Brain microvascular endothelial cell (primary cell): Measurements from ENCODE around the gene LYPD6B.

Experiments
- DNase-seq: peaks from one replicate; pipeline ENCODE4 v3.0.0-alpha.2; 2020
- H3K27ac ChIP-seq: fragments of 250-450 bp; sonication (Bioruptor Pico); 2 replicates; pipeline ENCODE4 v1.5.1; 2020; ENCODE audit warnings: mild to moderate bottlenecking, moderate library complexity
- H3K27me3 ChIP-seq: fragments of 250-450 bp; sonication (Bioruptor Pico); replicated peaks from 2 replicates; pipeline ENCODE4 v1.5.1; 2020; ENCODE audit warnings: mild to moderate bottlenecking
- H3K36me3 ChIP-seq: fragments of 250-450 bp; sonication (Bioruptor Pico); replicated peaks from 2 replicates; pipeline ENCODE4 v1.5.1; 2020; ENCODE audit warnings: mild to moderate bottlenecking
- H3K4me3 ChIP-seq: 2 replicates; pipeline ENCODE4 v1.5.1; 2011; ENCODE audit warnings: low read depth, mild to moderate bottlenecking, control low read depth, low read length, moderate library complexity
- CTCF ChIP-seq: IDR thresholded peaks from 2 replicates; pipeline ENCODE4 v1.5.1; 2011; ENCODE audit warnings: low read depth, mild to moderate bottlenecking, moderate library complexity, low read length, control low read depth, inconsistent platforms; ENCODE audit errors: missing control alignments
- in situ Hi-C: cut with HindIII; loops from 2 replicates; pipeline ENCODE4 v1.10.0; 2017; ENCODE audit warnings: low sequenced_read_pairs, low pct_ligation_motif_present

LYPD6B gene

GRCh38 chr2:149100739-149101699 lies 62.5 kb downstream of the LYPD6B start:
- DNase-seq: no peak
- Histone ChIP-seq H3K36me3 (no peaks in the 10 kb centered on the region), H3K27ac (no peak overlapping the region), H3K4me3 (no peak overlapping the region), H3K27me3 (no peaks in the 10 kb centered on the region)
- TF ChIP-seq CTCF: no peak
- in situ Hi-C loops: no loop called here

- no peaks in the 10 kb centered on the region for H3K27me3 ChIP-seq
- H3K4me3 ChIP-seq: no peak overlapping the region
- DNase-seq: no peak
- no peaks in the 10 kb centered on the region for H3K36me3 ChIP-seq
- no peak overlapping the region for H3K27ac ChIP-seq
- in situ Hi-C loops: no loop called here
- no peak for TF ChIP-seq CTCF
These were observed 63.3 kb downstream of the LYPD6B start for GRCh38 chr2:149101818-149102217.

GRCh38 chr2:149103081-149103620 lies 64.7 kb downstream of the LYPD6B start:
- H3K36me3 ChIP-seq: no peaks in the 10 kb centered on the region
- H3K27ac ChIP-seq: no peak overlapping the region
- no peak for TF ChIP-seq CTCF
- no peak overlapping the region for H3K4me3 ChIP-seq
- no peak for DNase-seq
- no peaks in the 10 kb centered on the region for H3K27me3 ChIP-seq
- in situ Hi-C loops: no loop called here

GRCh38 chr2:149104221-149104620 lies 65.7 kb downstream of the LYPD6B start:
- TF ChIP-seq CTCF: no peak
- Histone ChIP-seq H3K27me3 (no peaks in the 10 kb centered on the region), H3K27ac (no peak overlapping the region), H3K36me3 (no peaks in the 10 kb centered on the region), H3K4me3 (no peak overlapping the region)
- DNase-seq: no peak
- in situ Hi-C loops: no loop called here

GRCh38 chr2:149112068-149112467 lies 73.6 kb downstream of the LYPD6B start:
- TF ChIP-seq CTCF: no peak
- Histone ChIP-seq H3K27me3 (no peaks in the 10 kb centered on the region), H3K27ac (no peak overlapping the region), H3K36me3 (no peaks in the 10 kb centered on the region), H3K4me3 (no peak overlapping the region)
- DNase-seq: no peak
- in situ Hi-C loops: no loop called here
